CD14-positive monocyte (primary cell): ENCODE data around the gene PDPN. TPM values are rescaled to one million over a fixed set of nuclear protein-coding genes. Genes with fewer than 3 reads are reported as not detected.

Experiments
- DNase-seq, 3 donors: peaks; one replicate each; pipeline ENCODE4 v3.0.0-alpha.2; 2011 to 2022
- H2AFZ ChIP-seq: 2 replicates; pipeline ENCODE4 v1.6.0; 2012; ENCODE audit warnings: mild to moderate bottlenecking, low read depth, low read length, inconsistent platforms; ENCODE audit not compliant: insufficient read depth, poor library complexity, severe bottlenecking
- H3K27ac ChIP-seq, 2 donors: 1 replicate in 1 of 2; 2 replicates in 1 of 2; pipeline ENCODE4 v1.5.1; 2012 to 2013; ENCODE audit warnings: low read length in 2 of 2, control low read depth in 1 of 2, inconsistent platforms in 1 of 2, low read depth in 1 of 2, mild to moderate bottlenecking in 1 of 2
- H3K27me3 ChIP-seq, 2 donors: one replicate each; pipeline versions ENCODE4 v1.6.0 to v1.6.1; 2011 to 2013; ENCODE audit warnings: low read length in 2 of 2; ENCODE audit not compliant: control insufficient read depth in 2 of 2, insufficient read depth in 2 of 2
- H3K36me3 ChIP-seq, 2 donors: replicated peaks in 1 of 2; 1 replicate in 1 of 2; 2 replicates in 1 of 2; pipeline versions ENCODE4 v1.5.1 to v1.6.1; 2012 to 2013; ENCODE audit warnings: low read length in 2 of 2, control low read depth in 1 of 2, inconsistent platforms in 1 of 2, mild to moderate bottlenecking in 1 of 2; ENCODE audit not compliant: insufficient read depth in 2 of 2, control insufficient read depth in 1 of 2
- H3K4me1 ChIP-seq, 2 donors: 1 replicate in 1 of 2; 2 replicates in 1 of 2; pipeline versions ENCODE4 v1.5.1 to v1.6.1; 2012 to 2013; ENCODE audit warnings: low read length in 2 of 2, control low read depth in 1 of 2, inconsistent platforms in 1 of 2, mild to moderate bottlenecking in 1 of 2, moderate library complexity in 1 of 2; ENCODE audit not compliant: insufficient read depth in 2 of 2, control insufficient read depth in 1 of 2
- H3K4me2 ChIP-seq: replicated peaks from 2 replicates; pipeline ENCODE3; 2012; ENCODE audit warnings: low read length, moderate library complexity, mild to moderate bottlenecking; ENCODE audit not compliant: poor library complexity, severe bottlenecking; ENCODE audit errors: extremely low read depth
- H3K4me3 ChIP-seq, 3 experiments: fragments of 200-600 bp in 1 of 3; sonication (generic) in 1 of 3; replicated peaks in 1 of 3; 1 replicate in 2 of 3; 2 replicates in 1 of 3; pipeline ENCODE4 v1.5.1; 2011 to 2013; ENCODE audit warnings: low read length in 3 of 3, mild to moderate bottlenecking in 3 of 3, control low read depth in 2 of 3, low read depth in 2 of 3, inconsistent platforms in 1 of 3, moderate library complexity in 1 of 3
- H3K79me2 ChIP-seq: 2 replicates; pipeline ENCODE4 v1.6.0; 2012; ENCODE audit warnings: mild to moderate bottlenecking, control low read depth, inconsistent platforms, low read length, moderate library complexity; ENCODE audit not compliant: insufficient read depth
- H3K9ac ChIP-seq: 2 replicates; pipeline ENCODE4 v1.6.0; 2017; ENCODE audit warnings: low read length, mild to moderate bottlenecking; ENCODE audit not compliant: insufficient read depth, poor library complexity, severe bottlenecking
- H3K9me3 ChIP-seq, 2 donors: replicated peaks in 1 of 2; 1 replicate in 1 of 2; 2 replicates in 1 of 2; pipeline versions ENCODE4 v1.5.1 to v1.6.1; 2012 to 2013; ENCODE audit warnings: low read length in 2 of 2, control low read depth in 1 of 2; ENCODE audit not compliant: control insufficient read depth in 1 of 2, insufficient read depth in 1 of 2
- H4K20me1 ChIP-seq: 2 replicates; pipeline ENCODE4 v1.6.0; 2012; ENCODE audit warnings: mild to moderate bottlenecking, low read length, control low read depth, moderate library complexity; ENCODE audit not compliant: insufficient read depth
- H3K27ac Mint-ChIP-seq, 7 donors: one replicate each; pipeline ENCODE4 v1.8.0; 2020; ENCODE audit warnings: mild to moderate bottlenecking in 7 of 7, mixed read lengths in 7 of 7, moderate library complexity in 6 of 7, inconsistent platforms in 2 of 7
- H3K27me3 Mint-ChIP-seq, 3 donors: one replicate each; pipeline ENCODE4 v1.8.0; 2021 to 2022; ENCODE audit warnings: low read depth in 3 of 3, mild to moderate bottlenecking in 3 of 3, mixed read lengths in 3 of 3, moderate library complexity in 3 of 3, inconsistent platforms in 1 of 3
- H3K36me3 Mint-ChIP-seq, 2 donors: one replicate each; pipeline ENCODE4 v1.8.0; 2020; ENCODE audit warnings: mixed read lengths in 2 of 2, inconsistent platforms in 1 of 2, mild to moderate bottlenecking in 1 of 2
- H3K4me1 Mint-ChIP-seq: one replicate; pipeline ENCODE4 v1.8.0; 2020; ENCODE audit warnings: mild to moderate bottlenecking, mixed read lengths
- H3K4me3 Mint-ChIP-seq, 2 donors: one replicate each; pipeline ENCODE4 v1.8.0; 2020; ENCODE audit warnings: mild to moderate bottlenecking in 2 of 2, mixed read lengths in 2 of 2, moderate library complexity in 1 of 2
- H3K9me3 Mint-ChIP-seq, 7 donors: one replicate each; pipeline ENCODE4 v1.8.0; 2020 to 2022; ENCODE audit warnings: mixed read lengths in 7 of 7, mild to moderate bottlenecking in 6 of 7, moderate library complexity in 6 of 7, inconsistent platforms in 2 of 7
- CTCF ChIP-seq: fragments of 200-600 bp; IDR thresholded peaks from one replicate; pipeline ENCODE4 v1.8.0; 2022; ENCODE audit warnings: antibody characterized with exemption, mild to moderate bottlenecking
- WGBS: methylation state at CpG from one replicate; pipeline ENCODE4 v1.1.5; 2013; ENCODE audit warnings: missing lambda C conversion rate; ENCODE audit not compliant: insufficient coverage; 5-methylcytosine and 5-hydroxymethylcytosine counted together
- intact Hi-C, 2 donors: fragments of 100-400 bp; cut with micrococcal nuclease; formaldehyde crosslinking; loops; one replicate each; pipeline versions ENCODE4 v1.15.0 to v1.15.1; 2023
- polyA plus RNA-seq, 3 donors: library from polyadenylated mRNA; depleted of rRNA in 1 of 3; unstranded in 2 of 3; stranded (reverse) in 1 of 3; fragments of 300-500 nt in 2 of 3; fragments of >200 nt in 1 of 3; fragmentation: Illumina TruSeq in 2 of 3; gene quantifications; 1 replicate in 2 of 3; 2 replicates in 1 of 3; pipeline ENCODE4 v1.2.3, GENCODE V29; 2012 to 2021

Gene PDPN
- polyA plus RNA-seq, 3 donors, result not detected

GRCh38 chr1:13548281-13548680, 35.4 kb upstream of the PDPN start:
- 78% methylated on average over 2 of the region's 6 CpGs for WGBS

GRCh38 chr1:13549021-13549420, 34.6 kb upstream of the PDPN start:
- H3K27ac Mint-ChIP-seq, result no peak overlapping the region
- DNase-seq, result no peak
- intact Hi-C loops, result no loop called here
- no peaks in the 10 kb centered on the region for H3K36me3 Mint-ChIP-seq
- whole genome bisulfite sequencing, result 91% methylated on average over 4 of the region's 6 CpGs
- H3K4me1 Mint-ChIP-seq, result no peaks in the 10 kb centered on the region
- H3K9me3 Mint-ChIP-seq, result peaks cover 0 to 4% (median 0%) of the 10 kb centered on the region in 7 donors
- no peaks in the 10 kb centered on the region for H4K20me1 ChIP-seq
- no peak overlapping the region for H3K9ac ChIP-seq
- H3K27me3 ChIP-seq, result no peaks in the 10 kb centered on the region
- H3K4me3 Mint-ChIP-seq, result no peak overlapping the region
- H3K4me1 ChIP-seq, result no peaks in the 10 kb centered on the region
- H3K4me3 ChIP-seq, result no peak overlapping the region
- H3K79me2 ChIP-seq, result no peaks in the 10 kb centered on the region
- H3K4me2 ChIP-seq, result no peak overlapping the region
- H3K36me3 ChIP-seq, result no peaks in the 10 kb centered on the region
- peaks cover 0 to 12% (median 11%) of the 10 kb centered on the region in 3 donors for H3K27me3 Mint-ChIP-seq
- TF ChIP-seq CTCF, result no peak
- no peak overlapping the region for H2AFZ ChIP-seq
- no peak overlapping the region for H3K27ac ChIP-seq
- H3K9me3 ChIP-seq, result no peaks in the 10 kb centered on the region

More at GRCh38 chr1:13548281-13548680, 35.4 kb upstream of the PDPN start:
- no peak overlapping the region for H3K9ac ChIP-seq
- no peaks in the 10 kb centered on the region for H3K36me3 ChIP-seq
- DNase-seq, result no peak
- H4K20me1 ChIP-seq, result no peaks in the 10 kb centered on the region
- Mint-ChIP-seq H3K27me3 (peaks cover 0 to 12% (median 10%) of the 10 kb centered on the region in 3 donors), H3K27ac (peak overlapping the region in 1 of 7 donors; percentile 76), H3K9me3 (peaks cover 0 to 4% (median 0%) of the 10 kb centered on the region in 7 donors), H3K4me1 (no peaks in the 10 kb centered on the region), H3K4me3 (no peak overlapping the region), H3K36me3 (no peaks in the 10 kb centered on the region)
- no peak for TF ChIP-seq CTCF
- no peak overlapping the region for H3K4me3 ChIP-seq
- no peaks in the 10 kb centered on the region for H3K9me3 ChIP-seq
- intact Hi-C loops, result no loop called here
- H3K4me1 ChIP-seq, result no peaks in the 10 kb centered on the region
- H3K79me2 ChIP-seq, result no peaks in the 10 kb centered on the region
- no peak overlapping the region for H3K27ac ChIP-seq
- no peaks in the 10 kb centered on the region for H3K27me3 ChIP-seq
- no peak overlapping the region for H3K4me2 ChIP-seq
- no peak overlapping the region for H2AFZ ChIP-seq
